Dermis blood vessel endothelial cell (primary cell): ENCODE results near the gene SLC30A4. TPM values are rescaled to one million over a fixed set of nuclear protein-coding genes. Genes with fewer than 3 reads are reported as not detected.

Experiments used
- DNase-seq: peaks from one replicate; pipeline ENCODE4 v3.0.0; 2010
- total RNA-seq: library from RNA; depleted of rRNA; stranded (reverse); fragments of >200 nt; gene quantifications from 2 replicates; pipeline ENCODE4 v1.2.3, GENCODE V29; 2014

The SLC30A4 gene
- total RNA-seq, 1 donor from 2014 or later = 7.1 TPM

DNA sequence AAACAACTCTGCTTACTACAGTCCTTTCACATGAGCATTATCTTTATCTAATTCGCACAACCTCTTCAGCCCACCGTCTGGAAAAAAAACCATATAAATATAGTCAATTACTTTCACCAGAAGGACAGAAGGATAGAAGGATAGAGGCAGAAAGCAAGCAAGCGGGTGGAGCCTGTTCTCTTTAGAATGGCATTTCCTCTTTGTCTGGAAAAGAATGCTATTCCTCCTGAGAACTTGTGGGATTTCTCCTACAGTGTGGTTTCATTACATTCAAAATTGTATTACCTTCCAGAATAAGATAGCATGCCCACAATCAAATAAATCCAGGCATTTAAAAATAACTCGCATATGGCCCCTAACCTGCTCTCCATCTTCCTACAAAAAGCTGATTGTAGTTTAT lies 23.1 kb downstream of the SLC30A4 start:
- peak; percentile 13 for DNase-seq

- DNase-seq = no peak
Measured at GRCh38 chr15:45498701-45499100, 23.9 kb downstream of the SLC30A4 start.

DNA sequence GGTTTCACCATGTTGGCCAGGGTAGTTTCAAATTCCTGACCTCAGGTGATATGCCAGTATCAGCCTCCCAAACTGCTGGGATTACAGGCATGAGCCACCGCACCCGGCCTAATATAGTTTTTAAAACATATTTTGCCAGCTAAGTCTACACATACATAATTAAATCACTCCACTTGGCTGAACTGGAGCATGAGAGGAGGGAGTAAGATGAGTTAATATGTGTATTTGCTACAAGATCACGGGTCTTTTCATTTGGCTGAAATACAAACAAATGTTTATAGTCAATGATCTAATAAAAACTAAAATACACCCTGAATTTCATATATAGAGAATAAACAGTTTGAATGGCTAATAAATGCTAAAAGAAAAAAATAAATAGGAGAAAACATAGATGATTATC lies 25.3 kb downstream of the SLC30A4 start:
- no peak for DNase-seq

- DNase-seq = no peak
Measured at GRCh38 chr15:45496658-45497057, 25.9 kb downstream of the SLC30A4 start.

DNA sequence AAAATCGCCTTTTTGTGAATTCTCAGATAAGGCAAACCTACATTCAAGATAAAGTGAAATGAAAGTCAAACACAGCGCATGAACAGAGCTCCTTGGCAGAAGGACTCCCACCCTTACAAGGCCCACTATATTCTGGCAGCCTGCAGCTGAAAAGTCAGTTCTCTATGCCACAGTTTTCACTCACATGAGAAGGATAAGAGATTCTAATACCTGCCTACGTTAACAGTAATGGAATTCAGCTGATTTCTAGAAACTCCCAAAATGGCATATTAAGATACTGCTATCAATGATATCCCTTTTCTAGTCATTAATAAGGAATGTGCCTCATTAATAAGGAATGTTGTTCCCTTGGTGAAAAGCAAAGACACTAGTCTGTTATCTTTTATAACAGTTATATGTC lies 27.0 kb downstream of the SLC30A4 start:
- DNase-seq = no peak

- no peak for DNase-seq
Measured at GRCh38 chr15:45489690-45490238, 32.8 kb downstream of the SLC30A4 start.

GRCh38 chr15:45486317-45486716 lies 36.2 kb downstream of the SLC30A4 start:
- no peak for DNase-seq

- no peak for DNase-seq
Measured at GRCh38 chr15:45481135-45481534, 41.4 kb downstream of the SLC30A4 start.

- no peak for DNase-seq
Measured at GRCh38 chr15:45476410-45476809, 46.1 kb downstream of the SLC30A4 start.

- no peak for DNase-seq
Measured at GRCh38 chr15:45474799-45475198, 47.8 kb downstream of the SLC30A4 start.

DNA sequence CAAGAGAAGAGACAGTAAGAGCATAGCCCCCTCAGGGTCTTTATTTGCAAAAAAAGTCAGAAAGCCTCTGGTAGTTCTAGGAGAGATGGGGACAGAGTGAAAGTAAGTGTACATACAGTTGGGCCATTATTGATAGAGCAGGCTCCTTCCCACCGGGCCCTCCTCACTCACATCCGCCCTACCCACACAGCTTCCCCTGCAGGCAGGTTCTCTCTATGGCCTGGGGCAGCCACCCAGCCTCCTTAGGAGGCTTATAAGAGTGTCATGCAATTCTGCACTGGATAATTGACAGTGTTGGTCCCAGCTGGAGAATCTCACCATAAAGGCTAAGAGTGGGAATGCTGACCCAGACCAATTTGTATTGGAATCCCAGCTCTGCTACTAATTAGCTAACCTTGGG lies 49.5 kb downstream of the SLC30A4 start:
- no peak for DNase-seq

- no peak for DNase-seq
Measured at GRCh38 chr15:45471151-45471550, 51.4 kb downstream of the SLC30A4 start.

DNA sequence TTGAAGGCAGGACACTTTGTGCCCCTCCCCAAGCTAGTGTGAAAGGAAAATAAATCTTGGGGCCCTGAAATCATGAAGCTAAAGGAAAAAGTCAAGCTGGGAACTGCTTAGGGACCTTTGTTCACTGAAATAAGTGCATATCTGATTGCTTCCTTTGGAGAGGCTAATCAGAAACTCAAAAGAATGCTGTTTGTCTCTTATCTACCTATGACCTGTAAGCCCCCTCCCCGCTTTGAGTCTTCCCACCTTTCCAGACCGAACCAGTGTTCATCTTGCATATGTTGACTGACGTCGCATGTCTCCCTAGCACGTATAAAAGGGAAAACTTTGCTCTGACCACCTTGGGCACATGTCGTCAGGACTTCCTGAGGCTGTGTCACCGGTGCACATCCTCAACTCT lies 53.1 kb downstream of the SLC30A4 start:
- no peak for DNase-seq

DNA sequence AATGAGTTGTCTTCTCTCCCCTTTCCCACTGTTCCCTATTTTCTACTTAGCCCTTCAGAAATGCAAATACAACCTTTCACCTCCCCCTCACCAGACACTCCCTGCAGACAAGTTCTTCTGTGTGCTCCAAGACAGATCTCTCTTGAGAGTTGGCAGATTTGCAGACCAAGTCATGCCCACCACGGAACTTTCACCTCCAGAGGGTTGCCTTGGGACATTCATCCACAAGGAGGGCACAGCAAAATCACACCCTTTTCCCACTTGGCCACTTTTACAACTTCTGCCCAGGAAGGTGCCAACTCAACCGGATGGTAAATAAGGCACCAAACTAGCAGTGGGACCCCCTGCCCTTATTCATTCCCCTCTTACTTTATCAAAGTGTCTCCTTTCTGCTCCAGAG lies 53.5 kb downstream of the SLC30A4 start:
- DNase-seq = no peak

DNA sequence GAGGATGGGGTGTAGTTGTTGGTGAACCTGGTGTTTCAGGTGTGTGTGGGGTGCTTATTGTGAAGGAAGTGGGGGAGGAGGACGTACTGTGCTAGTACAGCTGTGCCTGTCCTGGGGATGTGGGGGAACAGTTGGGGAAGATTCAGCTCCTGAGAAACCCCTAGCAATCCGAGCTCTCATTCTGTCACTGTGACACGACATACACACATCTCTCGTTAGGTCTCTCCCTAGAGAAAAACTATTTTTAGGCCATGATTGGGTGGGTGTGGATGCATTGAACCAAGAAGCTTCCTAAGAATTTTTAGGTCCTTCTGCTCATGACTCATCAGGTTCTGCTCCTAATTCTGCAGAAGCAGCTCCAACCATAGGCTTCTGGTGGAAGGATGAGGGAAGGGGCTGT lies 54.3 kb downstream of the SLC30A4 start:
- no peak for DNase-seq

DNA sequence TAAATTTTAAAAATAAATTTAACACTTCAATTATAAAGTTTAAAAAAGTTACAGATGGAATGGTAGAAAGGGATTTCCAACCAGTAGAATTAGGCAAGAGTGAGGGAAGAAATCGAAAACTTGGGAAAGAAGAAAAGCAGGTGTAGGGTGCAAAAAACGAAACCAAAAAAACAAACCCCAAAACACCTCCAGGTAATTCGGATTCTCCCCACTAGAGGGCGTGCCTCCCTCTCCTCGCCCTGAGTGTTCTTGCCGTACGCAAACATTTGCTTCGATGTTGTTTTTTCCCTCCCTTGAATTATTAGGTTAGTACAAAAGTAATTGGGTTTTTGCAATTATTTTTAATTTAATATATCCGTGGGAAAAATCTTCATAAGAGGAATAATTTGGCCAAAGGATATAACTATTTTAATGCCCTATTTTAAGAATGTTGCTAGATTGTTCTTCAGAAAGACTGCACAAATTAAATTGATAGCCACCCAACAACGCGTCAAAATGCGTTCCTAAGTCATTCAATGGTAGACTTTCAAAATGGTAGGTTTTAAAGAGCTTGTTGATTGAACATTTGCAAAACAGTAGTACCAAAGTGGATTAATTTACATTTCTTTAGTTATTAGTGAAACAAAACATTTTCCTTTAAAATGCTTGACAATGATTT lies 63.7 kb downstream of the SLC30A4 start:
- DNase-seq = peak; percentile 74

DNA sequence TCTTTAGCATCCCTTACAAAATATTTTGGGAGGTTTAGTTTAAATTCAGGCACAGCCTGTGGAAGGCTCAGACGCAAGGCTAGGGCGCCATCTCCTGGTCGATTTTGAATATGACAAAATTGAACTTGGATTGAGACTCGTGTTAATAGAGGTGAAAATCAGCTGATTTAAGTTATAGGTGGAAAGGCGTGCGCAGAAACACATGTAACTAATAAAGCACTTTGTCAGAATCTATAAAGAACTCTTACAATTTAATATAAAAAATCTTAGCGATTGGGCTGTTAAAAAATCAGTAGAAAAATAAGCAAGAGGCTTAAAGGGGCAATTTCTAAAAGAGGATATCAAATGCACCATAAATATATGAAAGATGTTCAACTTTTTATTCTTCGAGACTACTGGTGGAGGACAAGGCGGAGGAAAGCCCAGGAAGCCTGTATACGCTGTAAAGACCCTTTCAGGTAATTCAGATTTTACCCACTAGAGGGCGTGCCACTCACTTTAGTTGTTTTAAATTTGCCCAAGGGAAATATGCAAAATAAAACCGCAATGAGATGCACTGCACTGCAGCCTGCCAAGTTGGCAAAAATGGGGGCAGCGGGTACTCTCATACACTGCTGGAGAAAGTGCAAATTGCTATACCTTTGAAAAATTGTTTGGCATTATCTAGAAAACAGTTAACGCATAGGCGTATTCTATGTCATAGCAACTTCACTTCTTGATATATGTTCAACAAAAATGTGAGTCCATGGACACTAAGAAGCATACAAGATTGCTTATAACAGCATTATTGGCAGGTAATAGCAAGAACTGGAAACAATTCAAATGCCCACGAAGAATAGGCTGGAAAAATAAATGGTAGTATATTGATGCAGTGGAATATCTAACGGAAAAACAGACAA lies 64.7 kb downstream of the SLC30A4 start:
- DNase-seq = peak; percentile 86

GRCh38 chr15:45457220-45457619 lies 65.3 kb downstream of the SLC30A4 start:
- no peak for DNase-seq

- DNase-seq = peak; percentile 96
Measured at GRCh38 chr15:45456212-45457106, 66.1 kb downstream of the SLC30A4 start.

DNA sequence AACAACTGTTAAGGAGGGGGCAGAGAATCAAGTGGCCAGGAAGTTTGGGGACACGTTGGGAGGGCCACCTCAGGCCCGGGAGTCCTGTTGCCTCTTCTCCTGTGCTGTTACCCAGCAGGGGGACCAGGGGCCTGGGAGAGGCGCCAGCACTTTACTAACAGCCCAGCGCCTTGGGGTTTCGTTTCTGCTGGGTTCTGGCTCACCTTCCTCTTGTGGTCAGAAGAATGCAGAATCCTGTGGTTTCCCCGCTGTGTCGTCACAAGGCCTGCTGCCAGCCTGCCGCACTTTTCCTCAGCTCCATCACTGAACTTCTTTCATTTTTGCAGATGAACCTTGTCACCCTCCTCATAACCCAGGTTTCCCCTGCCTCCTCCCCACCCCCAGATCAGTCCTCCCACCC lies 67.7 kb downstream of the SLC30A4 start:
- no peak for DNase-seq

DNA sequence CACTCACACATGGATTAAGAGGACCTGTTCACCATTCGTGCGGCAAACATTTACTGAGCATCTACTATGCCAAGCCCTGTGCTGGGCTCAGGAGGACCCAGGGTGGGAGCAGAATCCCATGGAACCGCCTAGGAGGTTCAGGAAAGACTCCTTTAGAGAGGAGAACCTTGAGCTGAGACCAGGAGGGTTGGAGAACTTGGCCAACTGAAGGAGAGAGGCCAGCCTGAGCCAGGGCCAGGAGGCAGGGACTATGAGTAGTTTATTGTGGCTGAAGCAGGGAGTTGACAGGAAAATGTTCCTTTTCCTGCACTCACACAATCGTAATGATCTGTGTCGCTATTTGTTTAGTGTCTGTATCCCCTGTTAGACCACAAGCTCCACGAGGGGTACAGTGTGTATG lies 71.3 kb downstream of the SLC30A4 start:
- no peak for DNase-seq

GRCh38 chr15:45449916-45450867 lies 72.4 kb downstream of the SLC30A4 start:
- DNase-seq = no peak
